Ascending aorta (tissue), 2 donors: ENCODE data around the gene PCNX4. TPM values are rescaled to one million over a fixed set of nuclear protein-coding genes. Genes with fewer than 3 reads are reported as not detected.

Experiments used
- DNase-seq, 2 donors: peaks; one replicate each; pipeline ENCODE4 v3.0.0-alpha.2; 2019; ENCODE audit warnings: low spot score in 2 of 2
- H3K27ac ChIP-seq, 2 donors: fragments of 200-600 bp; sonication (generic); one replicate each; pipeline ENCODE4 v1.5.1; 2016 to 2017; ENCODE audit warnings: mild to moderate bottlenecking in 1 of 2
- H3K27me3 ChIP-seq: fragments of 200-600 bp; sonication (generic); one replicate; pipeline ENCODE4 v1.5.1; 2017
- H3K36me3 ChIP-seq, 2 donors: fragments of 200-600 bp; sonication (generic); one replicate each; pipeline ENCODE4 v1.5.1; 2016
- H3K4me1 ChIP-seq, 2 donors: fragments of 200-600 bp; sonication (generic); one replicate each; pipeline ENCODE4 v1.5.1; 2016 to 2017; ENCODE audit warnings: mild to moderate bottlenecking in 1 of 2
- H3K4me3 ChIP-seq, 2 donors: fragments of 200-600 bp; sonication (generic); one replicate each; pipeline ENCODE4 v1.5.1; 2016 to 2017; ENCODE audit warnings: mild to moderate bottlenecking in 1 of 2
- H3K9me3 ChIP-seq, 2 donors: fragments of 200-600 bp; sonication (generic); one replicate each; pipeline ENCODE4 v1.5.1; 2016
- intact Hi-C: fragments of 100-400 bp; cut with DNase I; formaldehyde crosslinking; loops from one replicate; pipeline ENCODE4 v1.15.1; 2023
- total RNA-seq: library from RNA; depleted of rRNA; stranded (reverse); fragments of >200 nt; gene quantifications from one replicate; pipeline ENCODE4 v1.1.0, GENCODE V29; 2016
- TF ChIP-seq, protein P1 (sequence below), 3 experiments: fragments of 200-600 bp in 2 of 3; fragments of 450-650 bp in 1 of 3; sonication (generic) in 2 of 3; IDR thresholded peaks; one replicate each; pipeline ENCODE4 v1.5.1; 2016 to 2019; ENCODE audit warnings: antibody characterized with exemption in 3 of 3, mild to moderate bottlenecking in 1 of 3, moderate library complexity in 1 of 3

Gene PCNX4
- total RNA-seq, 1 donor from 2014 or later: 47.8 TPM

DNA sequence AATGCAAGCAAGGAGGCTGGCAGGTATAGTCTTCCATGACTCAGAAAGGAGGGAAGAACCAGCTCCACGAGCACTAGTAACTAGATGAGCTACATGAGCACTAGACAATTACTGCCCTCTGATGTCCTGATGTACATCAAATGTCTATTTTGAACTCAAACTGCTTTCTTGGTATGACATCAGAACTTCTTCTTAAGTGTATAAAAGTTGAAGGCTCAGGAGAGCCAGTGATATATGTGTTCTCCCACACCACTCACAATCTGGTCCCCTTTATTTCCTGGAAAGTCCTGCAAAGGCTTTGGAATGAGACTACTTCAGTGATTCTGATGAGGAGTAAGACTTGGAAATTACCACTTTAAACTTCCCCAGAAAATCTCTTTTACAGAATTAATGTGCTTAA is 92.0 kb downstream of the PCNX4 start:
- Histone ChIP-seq H3K27me3 (no peaks in the 10 kb centered on the region), H3K9me3 (no peaks in the 10 kb centered on the region), H3K36me3 (no peaks in the 10 kb centered on the region), H3K4me1 (peaks cover 0 to 3% of the 10 kb centered on the region in 2 donors), H3K27ac (peak overlapping the region; percentile 39 to 45), H3K4me3 (peak overlapping the region; percentile 55 to 65)
- intact Hi-C loops: loop anchor here (1.0 kb wide), 2 partner anchors 119 to 218 kb away; no protein-coding TSS in a partner anchor
- no peak for DNase-seq
- TF ChIP-seq, protein P1, sequence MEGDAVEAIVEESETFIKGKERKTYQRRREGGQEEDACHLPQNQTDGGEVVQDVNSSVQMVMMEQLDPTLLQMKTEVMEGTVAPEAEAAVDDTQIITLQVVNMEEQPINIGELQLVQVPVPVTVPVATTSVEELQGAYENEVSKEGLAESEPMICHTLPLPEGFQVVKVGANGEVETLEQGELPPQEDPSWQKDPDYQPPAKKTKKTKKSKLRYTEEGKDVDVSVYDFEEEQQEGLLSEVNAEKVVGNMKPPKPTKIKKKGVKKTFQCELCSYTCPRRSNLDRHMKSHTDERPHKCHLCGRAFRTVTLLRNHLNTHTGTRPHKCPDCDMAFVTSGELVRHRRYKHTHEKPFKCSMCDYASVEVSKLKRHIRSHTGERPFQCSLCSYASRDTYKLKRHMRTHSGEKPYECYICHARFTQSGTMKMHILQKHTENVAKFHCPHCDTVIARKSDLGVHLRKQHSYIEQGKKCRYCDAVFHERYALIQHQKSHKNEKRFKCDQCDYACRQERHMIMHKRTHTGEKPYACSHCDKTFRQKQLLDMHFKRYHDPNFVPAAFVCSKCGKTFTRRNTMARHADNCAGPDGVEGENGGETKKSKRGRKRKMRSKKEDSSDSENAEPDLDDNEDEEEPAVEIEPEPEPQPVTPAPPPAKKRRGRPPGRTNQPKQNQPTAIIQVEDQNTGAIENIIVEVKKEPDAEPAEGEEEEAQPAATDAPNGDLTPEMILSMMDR (IDR thresholded peaks at IDR 0.05): no peak

DNA sequence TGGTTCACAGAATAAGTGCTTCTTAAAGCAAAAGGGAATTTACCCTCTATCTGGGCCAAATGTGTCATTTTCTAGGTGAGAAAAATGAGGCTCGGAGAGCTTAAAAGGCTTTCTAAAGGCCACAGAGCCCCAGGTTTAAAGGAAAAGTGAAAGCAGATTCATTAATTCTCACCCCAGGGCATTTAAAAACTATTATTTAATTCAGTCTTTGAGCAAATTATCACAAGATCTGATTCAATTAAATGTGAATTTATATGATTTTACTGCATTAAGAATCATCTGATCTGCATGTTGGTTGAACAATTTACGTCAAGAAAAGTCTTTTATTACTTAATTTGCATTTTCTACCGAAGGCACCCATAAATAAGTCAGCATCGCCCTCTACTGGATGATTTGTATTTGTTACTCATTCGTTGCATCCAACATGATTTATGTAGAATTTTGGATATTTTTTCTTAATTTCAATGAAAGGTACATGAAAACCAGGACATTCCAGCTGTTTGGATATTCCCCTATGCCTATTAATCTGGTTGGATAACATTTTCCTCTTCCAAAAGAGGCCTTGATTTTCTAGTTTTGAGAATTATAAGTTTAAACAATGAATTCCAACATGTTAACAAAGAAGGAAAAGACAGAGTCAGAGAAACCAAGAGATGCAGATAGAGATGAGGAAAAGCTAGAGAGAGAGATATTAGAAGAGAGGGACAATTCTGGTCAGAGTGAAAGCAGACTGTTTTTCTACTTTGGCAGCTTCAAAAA is 92.6 kb downstream of the PCNX4 start:
- TF ChIP-seq, protein P1 (IDR thresholded peaks at IDR 0.05): peak; percentile 72 to 81 (median 75)
- DNase-seq: no peak
- Histone ChIP-seq H3K36me3 (no peaks in the 10 kb centered on the region), H3K27ac (peak overlapping the region; percentile 39 to 45), H3K4me1 (peaks cover 0 to 3% of the 10 kb centered on the region in 2 donors), H3K27me3 (no peaks in the 10 kb centered on the region), H3K4me3 (peak overlapping the region; percentile 55 to 65), H3K9me3 (no peaks in the 10 kb centered on the region)
- intact Hi-C loops: loop anchor here (1.0 kb wide), 2 partner anchors 120 to 219 kb away; no protein-coding TSS in a partner anchor

DNA sequence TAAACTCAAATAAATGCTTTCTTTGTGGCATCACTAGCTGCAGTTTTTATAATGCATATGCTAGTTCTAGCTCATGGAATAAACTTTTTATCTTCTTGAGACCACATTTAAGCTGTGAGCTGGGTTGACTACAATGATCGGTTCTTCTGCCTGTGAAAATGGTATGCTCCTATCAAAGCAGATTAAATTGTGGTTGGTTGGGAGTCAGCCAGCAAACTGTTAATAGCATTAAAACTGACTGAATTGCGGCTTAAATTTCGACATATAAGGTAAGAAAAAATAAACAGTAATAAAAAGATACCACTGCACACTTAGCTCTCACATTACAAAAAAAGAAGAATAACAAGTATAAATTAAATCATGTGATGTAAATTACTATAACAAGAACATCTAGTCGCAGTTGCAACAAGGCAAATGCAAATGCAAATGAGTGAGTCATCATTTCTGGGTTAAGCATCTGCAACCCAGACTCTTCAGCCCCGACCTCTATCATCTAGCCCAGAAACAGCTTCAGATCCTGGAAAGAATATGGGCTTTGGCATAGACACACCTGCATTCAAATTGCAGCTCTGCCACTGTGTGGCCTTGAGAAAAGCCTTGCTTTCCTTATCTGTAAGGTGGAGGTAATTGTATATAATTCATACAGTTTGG is 93.3 kb downstream of the PCNX4 start:
- Histone ChIP-seq H3K36me3 (no peaks in the 10 kb centered on the region), H3K4me3 (no peak overlapping the region), H3K9me3 (no peaks in the 10 kb centered on the region), H3K27ac (no peak overlapping the region), H3K27me3 (no peaks in the 10 kb centered on the region), H3K4me1 (peaks cover 0 to 3% of the 10 kb centered on the region in 2 donors)
- intact Hi-C loops: loop anchor here (1.0 kb wide), 2 partner anchors 121 to 220 kb away; no protein-coding TSS in a partner anchor
- DNase-seq: no peak
- TF ChIP-seq, protein P1 (IDR thresholded peaks at IDR 0.05): no peak

DNA sequence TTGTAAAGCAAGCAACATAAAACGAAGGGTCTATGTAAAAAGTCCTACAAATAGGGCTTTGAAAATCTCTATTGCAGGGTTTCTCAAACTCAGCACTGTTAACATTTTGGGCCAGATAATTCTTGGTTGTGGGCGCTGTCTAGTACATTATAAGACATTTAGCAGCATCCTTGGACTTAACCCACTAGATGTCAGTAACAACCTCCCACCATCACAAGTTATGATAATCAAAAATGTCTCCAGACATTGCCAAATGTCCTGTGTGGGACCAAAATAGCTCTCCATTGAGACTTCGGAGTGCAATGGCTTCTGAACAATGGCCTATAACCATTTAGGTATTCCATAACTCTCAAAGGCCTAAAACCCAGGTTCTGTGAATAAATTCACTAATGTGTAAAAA is 96.4 kb downstream of the PCNX4 start:
- no peak overlapping the region for H3K27ac ChIP-seq
- H3K4me1 ChIP-seq: peaks cover 0 to 3% of the 10 kb centered on the region in 2 donors
- no peaks in the 10 kb centered on the region for H3K9me3 ChIP-seq
- intact Hi-C loops: no loop called here
- H3K27me3 ChIP-seq: no peaks in the 10 kb centered on the region
- no peak overlapping the region for H3K4me3 ChIP-seq
- H3K36me3 ChIP-seq: no peaks in the 10 kb centered on the region
- no peak for DNase-seq
- TF ChIP-seq, protein P1 (IDR thresholded peaks at IDR 0.05): no peak

DNA sequence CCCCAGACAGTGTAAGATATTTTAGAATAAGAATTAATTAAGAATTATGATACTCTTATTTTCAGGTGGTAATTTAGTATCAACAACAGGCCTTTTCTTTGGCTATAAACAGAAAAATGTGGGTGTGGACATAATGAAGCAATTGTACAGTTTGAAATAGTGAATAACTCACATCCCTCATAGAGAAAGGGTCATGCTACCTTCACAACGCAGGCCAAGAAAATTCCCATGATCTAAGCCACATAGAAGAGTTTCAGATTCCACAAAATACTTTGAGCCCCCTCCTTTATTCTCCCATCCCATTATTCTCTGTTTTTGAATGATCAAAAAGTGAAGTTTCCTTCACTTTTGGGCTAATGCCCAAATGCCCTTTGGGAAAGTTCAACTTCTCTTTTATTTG is 97.0 kb downstream of the PCNX4 start:
- intact Hi-C loops: no loop called here

More for the DNA sequence above, 97.0 kb downstream of the PCNX4 start:
- Histone ChIP-seq H3K27me3 (no peaks in the 10 kb centered on the region), H3K36me3 (no peaks in the 10 kb centered on the region), H3K9me3 (no peaks in the 10 kb centered on the region), H3K4me3 (no peak overlapping the region), H3K4me1 (peaks cover 0 to under 1% of the 10 kb centered on the region in 2 donors), H3K27ac (no peak overlapping the region)
- DNase-seq: no peak
- TF ChIP-seq, protein P1 (IDR thresholded peaks at IDR 0.05): no peak
